ENCODE results near the gene SLC11A2. TPM values are rescaled to one million over a fixed set of nuclear protein-coding genes. Genes with fewer than 3 reads are reported as not detected.

Gene SLC11A2
- total and polyA plus RNA-seq, 2 of the 4 experiments (the other 2 are of a cell fraction), result 28.0 to 45.3 TPM

- Histone ChIP-seq H3K4ac (ENCODE audit: low read depth, low read length) (no peak overlapping the region), H3K4me1 (ENCODE audit: control insufficient read depth, insufficient read depth, low read length) (peaks cover 6% of the 10 kb centered on the region), H2AFZ (replicated peaks; ENCODE audit: low read length, poor library complexity) (no peak overlapping the region), H3K4me2 (ENCODE audit: low read depth, low read length) (no peak overlapping the region), H4K5ac (ENCODE audit: low read depth, low read length) (no peak overlapping the region), H3K27ac (ENCODE audit: insufficient read depth, low read length) (no peak overlapping the region), H3K79me1 (ENCODE audit: low read depth in 1 of 2, low read length in 2 of 2) (peaks cover 11 to 27% of the 10 kb centered on the region in 2 experiments), H2AK5ac (ENCODE audit: low read depth, low read length) (peak overlapping the region; percentile 2; the same call in 1 of the 2 replicates), H4K91ac (ENCODE audit: insufficient read depth, low read depth, low read length) (no peak overlapping the region), H3K9me3 (ENCODE audit: control insufficient read depth, insufficient read depth, low read length) (no peaks in the 10 kb centered on the region), H3K14ac (replicated peaks; ENCODE audit: low read depth, low read length) (no peak overlapping the region), H3K9ac (ENCODE audit: low read depth, low read length) (no peak overlapping the region), H3K27me3 (ENCODE audit: control insufficient read depth, insufficient read depth, low read length) (no peaks in the 10 kb centered on the region), H3K4me3 (ENCODE audit: insufficient read depth, low read depth, low read length) (no peak overlapping the region), H3K18ac (ENCODE audit: low read depth, low read length) (no peak overlapping the region), H2BK20ac (ENCODE audit: low read depth, low read length) (no peak overlapping the region), H3K56ac (ENCODE audit: extremely low read depth, insufficient read depth, low read length) (no peak overlapping the region), H3K36me3 (ENCODE audit: control insufficient read depth, insufficient read depth, low read length) (no peaks in the 10 kb centered on the region), H4K8ac (ENCODE audit: low read depth in 2 of 2, low read length in 2 of 2) (no peak overlapping the region), H3K9me1 (ENCODE audit: insufficient read depth, low read length) (0 out of 2 replicates have a peak, but pooled peaks cover 2% of the 10 kb centered on the region), H3K23ac (ENCODE audit: low read depth, low read length) (no peak overlapping the region), H2BK120ac (ENCODE audit: low read depth, low read length) (no peak overlapping the region), H2BK15ac (ENCODE audit: low read depth, low read length) (no peak overlapping the region), H2AK9ac (replicated peaks; ENCODE audit: low read depth, low read length, poor library complexity) (peak overlapping the region; percentile 51), H2BK5ac (ENCODE audit: low read depth, low read length, poor library complexity, severe bottlenecking) (no peak overlapping the region), H4K20me1 (ENCODE audit: insufficient read depth, low read length) (no peaks in the 10 kb centered on the region)
- POLR2A ChIA-PET (ENCODE audit: unreplicated experiment), result no interaction called here
- intact Hi-C loops (cut with micrococcal nuclease) (loop anchor here (10.0 kb wide), 1 partner anchor 263 kb away; the partner anchor contains the start of gene ATF1), dilution Hi-C loops (cut with HindIII; ENCODE audit: low sequenced_read_pairs, unreplicated experiment) (no loop called here), in situ Hi-C loops (cut with MboI; ENCODE audit: low sequenced_read_pairs) (no loop called here)
- BruUV-seq (replicated peaks), result no TSS peak
- no peak for TF ChIP-seq NFE2L2 (IDR thresholded peaks at IDR 0.05; ENCODE audit: low read depth, low read length)
- TF ChIP-seq SMC3 (IDR thresholded peaks at IDR 0.05; ENCODE audit: low read depth, low read length), result no peak
- no peak for TF ChIP-seq MAFK (IDR thresholded peaks at IDR 0.05; ENCODE audit: low read depth, low read length)
- TF ChIP-seq, protein P1, sequence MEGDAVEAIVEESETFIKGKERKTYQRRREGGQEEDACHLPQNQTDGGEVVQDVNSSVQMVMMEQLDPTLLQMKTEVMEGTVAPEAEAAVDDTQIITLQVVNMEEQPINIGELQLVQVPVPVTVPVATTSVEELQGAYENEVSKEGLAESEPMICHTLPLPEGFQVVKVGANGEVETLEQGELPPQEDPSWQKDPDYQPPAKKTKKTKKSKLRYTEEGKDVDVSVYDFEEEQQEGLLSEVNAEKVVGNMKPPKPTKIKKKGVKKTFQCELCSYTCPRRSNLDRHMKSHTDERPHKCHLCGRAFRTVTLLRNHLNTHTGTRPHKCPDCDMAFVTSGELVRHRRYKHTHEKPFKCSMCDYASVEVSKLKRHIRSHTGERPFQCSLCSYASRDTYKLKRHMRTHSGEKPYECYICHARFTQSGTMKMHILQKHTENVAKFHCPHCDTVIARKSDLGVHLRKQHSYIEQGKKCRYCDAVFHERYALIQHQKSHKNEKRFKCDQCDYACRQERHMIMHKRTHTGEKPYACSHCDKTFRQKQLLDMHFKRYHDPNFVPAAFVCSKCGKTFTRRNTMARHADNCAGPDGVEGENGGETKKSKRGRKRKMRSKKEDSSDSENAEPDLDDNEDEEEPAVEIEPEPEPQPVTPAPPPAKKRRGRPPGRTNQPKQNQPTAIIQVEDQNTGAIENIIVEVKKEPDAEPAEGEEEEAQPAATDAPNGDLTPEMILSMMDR (conservative IDR thresholded peaks at IDR 0.05; ENCODE audit: low read depth, low read length), result no peak
- TF ChIP-seq POLR2A (IDR thresholded peaks at IDR 0.05; ENCODE audit: low read depth, low read length), result no peak
- no peak for TF ChIP-seq CHD1 (IDR thresholded peaks at IDR 0.05; ENCODE audit: low read depth, low read length)
- TF ChIP-seq CEBPB (IDR thresholded peaks at IDR 0.05; ENCODE audit: low read depth, low read length), result no peak
- TF ChIP-seq RCOR1 (IDR thresholded peaks at IDR 0.05; ENCODE audit: insufficient replicate concordance, low read length), result no peak
- TF ChIP-seq, protein P2, sequence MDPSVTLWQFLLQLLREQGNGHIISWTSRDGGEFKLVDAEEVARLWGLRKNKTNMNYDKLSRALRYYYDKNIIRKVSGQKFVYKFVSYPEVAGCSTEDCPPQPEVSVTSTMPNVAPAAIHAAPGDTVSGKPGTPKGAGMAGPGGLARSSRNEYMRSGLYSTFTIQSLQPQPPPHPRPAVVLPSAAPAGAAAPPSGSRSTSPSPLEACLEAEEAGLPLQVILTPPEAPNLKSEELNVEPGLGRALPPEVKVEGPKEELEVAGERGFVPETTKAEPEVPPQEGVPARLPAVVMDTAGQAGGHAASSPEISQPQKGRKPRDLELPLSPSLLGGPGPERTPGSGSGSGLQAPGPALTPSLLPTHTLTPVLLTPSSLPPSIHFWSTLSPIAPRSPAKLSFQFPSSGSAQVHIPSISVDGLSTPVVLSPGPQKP (IDR thresholded peaks at IDR 0.05; ENCODE audit: borderline replicate concordance, low read depth, low read length), result no peak
- TF ChIP-seq MXI1 (IDR thresholded peaks at IDR 0.05; ENCODE audit: borderline replicate concordance, low read depth, low read length), result no peak
- TF ChIP-seq RAD21 (IDR thresholded peaks at IDR 0.05; ENCODE audit: low read length), result no peak
- CTCF ChIA-PET, result interaction anchor here (0.5 to 1.1 kb wide), 3 partner anchors 22 to 396 kb away, joined by 3 to 4 read pairs (median 4); no protein-coding TSS in a partner anchor
- no peak for ATAC-seq (ENCODE audit: low read depth)
- 100% methylated on average over 3 of the region's 15 CpGs; no CpG with 5 or more reads in 1 of the 2 experiments for WGBS, 2 experiments (ENCODE audit: extremely low coverage in 2 of 2, insufficient read length in 1 of 2)
- no peak for DNase-seq
These were observed 1.2 kb upstream of the SLC11A2 start for GRCh38 chr12:51027342-51027835.
